A549 (cell line): Measurements from ENCODE around the gene TFEB. TPM values are rescaled to one million over a fixed set of nuclear protein-coding genes. Genes with fewer than 3 reads are reported as not detected.

Source experiments
- ATAC-seq, 2 experiments: fragments of 200-7000 bp in 1 of 2; fragments of >200 bp in 1 of 2; cut with Nextera tagmentation in 1 of 2; cut with Tn5 transposase in 1 of 2; 3 replicates each; pipeline versions ENCODE4 v1.8.0 to v1.9.1; 2018 to 2020; ENCODE audit warnings: mild to moderate bottlenecking in 1 of 2, moderate library complexity in 1 of 2
- CTCF ChIA-PET: fragments of 300-600 bp; sonication (Branson Sonifier 250); formaldehyde crosslinking; extraction: SDS; loops from one replicate; lab custom pipeline; 2021; ENCODE audit warnings: antibody characterized with exemption, inconsistent platforms; lab: Yijun Ruan, JAX
- POLR2A ChIA-PET: fragments of 350-600 bp; formaldehyde crosslinking; extraction: SDS; loops from one replicate; lab custom pipeline; 2021; ENCODE audit warnings: antibody characterized with exemption, inconsistent platforms; lab: Yijun Ruan, JAX
- DNase-seq, 2 experiments: peaks; one replicate each; pipeline versions ENCODE4 v3.0.0 to v3.0.0-alpha.2; 2011 to 2016; ENCODE audit warnings: low read depth in 1 of 2, low spot score in 1 of 2
- FAIRE-seq: peaks from 2 replicates; lab custom pipeline; 2011; peaks lifted over from hg19 to GRCh38; lab: Jason Lieb, UNC
- H3K27ac ChIP-seq, 2 experiments: fragments of >200 bp; sonication (Bioruptor Twin); formaldehyde crosslinking; 3 replicates each; pipeline ENCODE4 v1.5.1; 2016 to 2017
- H3K4me1 ChIP-seq: fragments of >200 bp; sonication (Bioruptor Twin); formaldehyde crosslinking; 3 replicates; pipeline ENCODE4 v1.6.1; 2016
- H3K4me2 ChIP-seq: fragments of >200 bp; sonication (Bioruptor Twin); formaldehyde crosslinking; 3 replicates; pipeline ENCODE4 v1.6.1; 2016
- H3K4me3 ChIP-seq: fragments of >200 bp; sonication (Bioruptor Twin); formaldehyde crosslinking; 3 replicates; pipeline ENCODE4 v1.5.1; 2016
- H3K9me3 ChIP-seq: fragments of >200 bp; sonication (Bioruptor Twin); formaldehyde crosslinking; 3 replicates; pipeline ENCODE4 v1.6.1; 2016
- BCL3 ChIP-seq: fragments of >200 bp; sonication (Bioruptor Twin); formaldehyde crosslinking; IDR thresholded peaks from 3 replicates; pipeline ENCODE4 v1.6.1; 2016
- CBX8 ChIP-seq: fragments of 200-600 bp; sonication (generic); IDR thresholded peaks from 2 replicates; pipeline ENCODE4 v1.6.1; 2016
- CHD4 ChIP-seq: fragments of 200-600 bp; sonication (generic); IDR thresholded peaks from 2 replicates; pipeline ENCODE4 v1.6.1; 2016; ENCODE audit warnings: antibody characterized with exemption, mild to moderate bottlenecking, borderline replicate concordance
- EHMT2 ChIP-seq: fragments of 200-600 bp; sonication (generic); IDR thresholded peaks from 2 replicates; pipeline ENCODE4 v1.6.1; 2016; ENCODE audit warnings: antibody characterized with exemption, low read depth, mild to moderate bottlenecking, moderate library complexity
- EP300 ChIP-seq, 2 experiments: fragments of >200 bp; sonication (Bioruptor Twin); formaldehyde crosslinking; IDR thresholded peaks; 2 replicates in 1 of 2; 3 replicates in 1 of 2; pipeline ENCODE4 v1.6.1; 2016 to 2017
- FOXS1 ChIP-seq: fragments of 250-450 bp; sonication (Bioruptor Pico); IDR thresholded peaks from 2 replicates; pipeline ENCODE4 v1.5.0; 2020; ENCODE audit warnings: mild to moderate bottlenecking, moderate library complexity
- HEYL ChIP-seq: fragments of 250-450 bp; sonication (Bioruptor Pico); IDR thresholded peaks from 2 replicates; pipeline ENCODE4 v1.8.0; 2021; ENCODE audit warnings: mild to moderate bottlenecking, moderate library complexity
- JUN ChIP-seq, 2 experiments: fragments of >200 bp; sonication (Bioruptor Twin); formaldehyde crosslinking; IDR thresholded peaks; 2 replicates in 1 of 2; 3 replicates in 1 of 2; pipeline ENCODE4 v1.6.1; 2016 to 2017
- KDM1A ChIP-seq: fragments of 200-600 bp; sonication (generic); IDR thresholded peaks from 2 replicates; pipeline ENCODE4 v1.6.1; 2016; ENCODE audit warnings: low read depth, mild to moderate bottlenecking
- MAX ChIP-seq: IDR thresholded peaks from 2 replicates; pipeline ENCODE4 v1.6.1; 2012
- NFE2L2 ChIP-seq: fragments of 150-350 bp; conservative IDR thresholded peaks from 2 replicates; pipeline ENCODE4 v1.6.1; 2014; ENCODE audit warnings: low read length
- NPAS2 ChIP-seq: fragments of 250-450 bp; sonication (Bioruptor Pico); IDR thresholded peaks from 2 replicates; pipeline ENCODE4 v1.8.0; 2022; ENCODE audit warnings: mild to moderate bottlenecking, moderate library complexity, borderline replicate concordance
- NR3C1 ChIP-seq: fragments of >200 bp; sonication (Bioruptor Twin); formaldehyde crosslinking; IDR thresholded peaks from 3 replicates; pipeline ENCODE4 v1.6.1; 2017
- POLR2AphosphoS2 ChIP-seq: conservative IDR thresholded peaks from 2 replicates; pipeline ENCODE4 v1.6.1; 2012; ENCODE audit warnings: low read length, improper control_type of control experiment, inconsistent platforms
- REST ChIP-seq: fragments of 200-600 bp; sonication (generic); IDR thresholded peaks from 2 replicates; pipeline ENCODE4 v1.6.1; 2016; ENCODE audit warnings: antibody characterized with exemption, mild to moderate bottlenecking, moderate library complexity
- RFX5 ChIP-seq: fragments of 450-650 bp; IDR thresholded peaks from 2 replicates; pipeline ENCODE4 v1.7.1; 2014; ENCODE audit warnings: antibody characterized with exemption, mild to moderate bottlenecking, moderate library complexity
- SREBF2 ChIP-seq: fragments of 450-650 bp; IDR thresholded peaks from 2 replicates; pipeline ENCODE4 v1.6.1; 2014; ENCODE audit warnings: mild to moderate bottlenecking, moderate library complexity
- TP53 ChIP-seq: fragments of 250-450 bp; sonication (Bioruptor Pico); IDR thresholded peaks from 2 replicates; pipeline ENCODE4 v1.5.0; 2021; ENCODE audit warnings: mild to moderate bottlenecking, moderate library complexity
- USF2 ChIP-seq: fragments of 450-650 bp; IDR thresholded peaks from 2 replicates; pipeline ENCODE4 v1.6.1; 2014; ENCODE audit warnings: antibody characterized with exemption
- ZSCAN20 ChIP-seq: fragments of 250-450 bp; sonication (Bioruptor Pico); IDR thresholded peaks from 2 replicates; pipeline ENCODE4 v1.8.0; 2022; ENCODE audit warnings: mild to moderate bottlenecking, moderate library complexity
- WGBS: methylation state at CpG from one replicate; pipeline ENCODE4 v1.1.6; 2017; ENCODE audit errors: missing lambda C conversion rate; 5-methylcytosine and 5-hydroxymethylcytosine counted together
- polyA plus RNA-seq, 4 experiments: library from polyadenylated mRNA; depleted of rRNA in 3 of 4; stranded (reverse); fragments of >200 nt; fragmentation: RNase III in 1 of 4; extraction: RNeasy Plus Mini Kit Qiagen cat#74134 plus additional on column Dnase treatment in 1 of 4; gene quantifications; 2 replicates in 3 of 4; 3 replicates in 1 of 4; pipeline ENCODE4 v1.2.3, GENCODE V29; 2011 to 2017

TFEB gene
- polyA plus RNA-seq, 2 of the 4 experiments (the other 2 are of a cell fraction), result 3.1 to 6.1 TPM

- no peak overlapping the region for H3K4me2 ChIP-seq
- ChIA-PET CTCF (interaction anchor here (0.8 to 11.5 kb wide), 8 partner anchors 11 to 319 kb away, joined by 3 to 214 read pairs (median 8); partner anchors contain the start of gene TFEB), POLR2A (no interaction called here)
- ATAC-seq (no peak; a peak in 1 of 6 replicates), DNase-seq (no peak), FAIRE-seq (no peak)
- no peak overlapping the region for H3K27ac ChIP-seq
- WGBS, result 77% methylated on average over 6 of the region's 9 CpGs
- H3K4me1 ChIP-seq, result peaks cover 4% of the 10 kb centered on the region; the same call in 1 of the 3 replicates
- TF ChIP-seq BCL3 (no peak), FOXS1 (CRISPR knock-in tag) (no peak), KDM1A (no peak), SREBF2 (no peak), MAX (no peak), HEYL (CRISPR knock-in tag) (no peak), JUN (IDR thresholded peaks at IDR 0.05) (no peak), TP53 (CRISPR knock-in tag) (no peak), EHMT2 (no peak), CHD4 (no peak), USF2 (no peak), POLR2AphosphoS2 (no peak), RFX5 (no peak), REST (no peak), NPAS2 (CRISPR knock-in tag) (no peak), EP300 (IDR thresholded peaks at IDR 0.05) (no peak), NR3C1 (no peak), ZSCAN20 (CRISPR knock-in tag) (no peak), NFE2L2 (no peak), CBX8 (no peak)
- no peaks in the 10 kb centered on the region for H3K9me3 ChIP-seq
- H3K4me3 ChIP-seq, result no peak overlapping the region
These were observed 46.0 kb downstream of the TFEB start for GRCh38 chr6:41689171-41690008.
